ENCODE data around the gene PRKAG2. TPM values are rescaled to one million over a fixed set of nuclear protein-coding genes. Genes with fewer than 3 reads are reported as not detected.

PRKAG2 gene
- polyA plus RNA-seq, 4 donors, result 6.1 to 38.1 (median 33.6) TPM

GRCh38 chr7:151719031-151719896, 157.7 kb downstream of the PRKAG2 start:
- no peak for DNase-seq (ENCODE audit: low read depth in 4 of 4, low spot score in 3 of 4)

DNA sequence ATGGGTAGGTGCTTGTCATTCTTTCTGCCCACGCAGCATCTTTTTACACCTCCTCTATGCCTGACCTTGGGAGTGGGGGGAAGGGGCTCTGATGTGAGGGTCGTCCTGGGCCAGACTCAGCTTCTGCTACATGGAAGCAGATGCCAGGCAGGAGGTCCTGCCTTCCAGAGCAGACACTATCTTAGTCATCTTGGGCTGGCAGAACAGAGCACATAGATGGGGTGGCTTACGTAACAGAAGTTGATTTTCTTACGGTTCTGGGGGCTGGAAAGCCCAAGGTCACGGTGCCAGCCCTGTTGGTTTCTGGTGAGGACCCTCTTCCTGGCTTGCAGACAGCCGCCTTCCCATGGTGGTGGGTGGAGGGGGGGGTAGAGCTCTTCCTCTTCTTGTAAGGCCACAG, 159.0 kb downstream of the PRKAG2 start:
- DNase-seq (ENCODE audit: low read depth in 4 of 4, low spot score in 3 of 4), result no peak

- no peak for DNase-seq (ENCODE audit: low read depth in 4 of 4, low spot score in 3 of 4)
Measured at GRCh38 chr7:151717415-151717814, 159.5 kb downstream of the PRKAG2 start.

DNA sequence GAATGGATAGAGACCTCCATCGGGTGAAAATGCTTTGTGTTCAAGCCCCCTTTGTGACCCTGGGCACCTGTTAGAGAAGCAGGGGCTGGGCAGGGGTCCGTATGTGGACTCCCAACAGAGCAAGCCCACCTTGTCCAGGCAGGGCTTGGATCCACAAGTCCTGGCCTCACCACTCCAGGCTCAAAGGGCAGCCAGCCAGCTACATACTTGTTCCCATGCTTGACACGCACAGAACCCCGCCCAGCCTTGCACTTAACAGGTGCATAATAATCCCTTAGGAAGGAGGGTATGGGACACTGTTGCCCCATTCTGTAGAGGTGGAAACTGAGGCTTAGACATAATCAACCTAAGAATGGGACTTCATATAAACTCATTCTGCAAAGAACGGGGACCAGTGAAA, 160.6 kb downstream of the PRKAG2 start:
- DNase-seq (ENCODE audit: low read depth in 4 of 4, low spot score in 3 of 4), result no peak

DNA sequence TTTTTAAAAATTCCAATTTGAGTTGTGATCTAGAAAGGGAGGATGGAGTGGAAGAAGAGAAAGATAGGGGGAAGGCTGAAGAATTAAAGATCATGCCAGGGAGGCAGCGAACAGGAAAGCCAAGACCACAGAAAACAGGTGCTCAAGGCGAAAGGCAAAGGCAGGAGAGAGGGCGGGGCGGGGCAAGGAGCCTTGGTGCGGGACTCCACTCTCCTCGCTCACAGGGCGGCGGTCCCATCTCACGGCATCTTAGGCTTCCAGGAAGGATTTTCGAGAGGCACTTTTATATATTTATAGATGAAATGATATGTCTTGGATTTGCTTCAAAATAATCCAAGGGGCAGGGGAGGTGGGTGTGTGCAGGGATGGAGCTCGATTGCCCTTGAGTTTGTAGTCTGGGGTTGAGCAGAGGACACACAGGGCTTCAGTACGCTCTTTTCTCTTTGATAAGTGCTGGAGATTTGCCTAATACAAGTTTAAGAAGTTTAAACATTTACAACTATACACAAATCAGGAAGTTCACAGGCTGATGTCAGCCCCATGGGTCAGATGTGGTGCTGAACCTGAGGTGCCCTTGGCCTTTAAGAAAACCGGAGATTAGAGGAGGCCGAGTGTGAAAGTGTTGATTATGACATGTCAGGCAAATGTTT, 161.1 kb downstream of the PRKAG2 start:
- no peak for DNase-seq (ENCODE audit: low read depth in 4 of 4, low spot score in 3 of 4)

- no peak for DNase-seq (ENCODE audit: low read depth in 4 of 4, low spot score in 3 of 4)
Measured at GRCh38 chr7:151714201-151714600, 162.7 kb downstream of the PRKAG2 start.

GRCh38 chr7:151712810-151713125, 164.1 kb downstream of the PRKAG2 start:
- DNase-seq (ENCODE audit: low read depth in 4 of 4, low spot score in 3 of 4), result no peak

GRCh38 chr7:151711906-151712809, 164.8 kb downstream of the PRKAG2 start:
- no peak for DNase-seq (ENCODE audit: low read depth in 4 of 4, low spot score in 3 of 4)

- DNase-seq (ENCODE audit: low read depth in 4 of 4, low spot score in 3 of 4), result no peak
Measured at GRCh38 chr7:151711435-151711872, 165.5 kb downstream of the PRKAG2 start.

DNA sequence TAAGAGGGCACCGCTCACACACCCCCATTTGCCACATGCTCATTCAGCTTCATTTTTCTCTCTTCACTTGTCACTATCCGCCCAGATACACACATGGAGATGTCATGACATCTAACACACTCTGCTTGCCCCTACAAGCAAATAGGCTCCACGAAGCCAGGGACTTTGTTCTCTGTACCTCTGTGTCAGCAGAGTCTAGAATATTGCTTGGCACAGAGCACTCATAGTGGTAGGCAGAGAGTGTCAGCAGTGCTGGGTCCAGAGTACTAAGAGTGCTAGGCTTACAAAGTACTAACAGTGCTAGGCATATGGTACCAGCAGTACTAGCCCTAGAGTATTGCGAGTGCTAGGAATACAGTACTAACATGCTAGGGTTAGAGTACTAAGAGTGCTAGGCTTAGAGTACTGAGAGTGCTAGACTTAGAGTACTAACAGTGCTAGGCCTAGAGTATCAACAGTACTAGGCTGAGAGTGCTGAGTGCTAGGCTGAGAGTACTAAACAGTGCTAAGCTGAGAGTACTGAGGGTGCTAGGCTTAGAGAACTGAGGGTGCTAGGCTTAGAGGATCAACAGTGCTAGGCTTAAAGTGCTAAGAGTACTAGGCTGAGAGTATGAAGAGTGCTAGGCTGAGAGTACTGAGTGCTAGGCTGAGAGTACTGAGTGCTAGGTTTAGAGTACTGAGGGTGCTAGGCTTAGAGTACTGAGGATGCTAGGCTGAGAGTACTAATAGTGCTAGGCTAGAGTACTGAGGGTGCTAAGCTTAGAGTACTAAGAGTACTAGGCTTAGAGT, 166.1 kb downstream of the PRKAG2 start:
- no peak for DNase-seq (ENCODE audit: low read depth in 4 of 4, low spot score in 3 of 4)

DNA sequence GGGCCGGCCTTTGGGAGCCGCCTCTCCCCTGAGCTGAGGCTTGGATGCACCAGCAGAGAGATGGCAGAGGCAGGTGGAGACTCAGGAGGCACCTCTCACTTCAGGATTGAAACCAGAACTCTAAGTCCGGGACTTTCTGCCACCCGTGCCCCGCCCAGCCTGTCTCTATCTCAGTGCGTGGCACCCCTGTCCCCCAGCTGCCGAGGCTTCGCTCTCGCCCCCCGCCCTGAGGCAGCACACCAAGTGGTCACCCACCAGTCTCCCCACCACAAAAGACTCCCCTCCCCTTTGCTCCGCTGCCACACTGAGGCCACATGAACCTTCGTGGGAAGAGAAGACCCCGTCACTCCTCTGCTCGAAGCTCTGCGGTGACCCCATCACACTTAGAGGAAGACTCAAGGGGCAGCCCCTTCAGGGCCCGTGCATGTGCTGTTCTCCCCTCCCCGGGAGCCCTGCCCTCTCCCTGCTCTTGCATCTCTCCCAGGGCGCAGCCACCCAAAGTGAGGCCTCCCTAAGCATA, 166.7 kb downstream of the PRKAG2 start:
- DNase-seq (ENCODE audit: low read depth in 4 of 4, low spot score in 3 of 4), result no peak

- no peak for DNase-seq (ENCODE audit: low read depth in 4 of 4, low spot score in 3 of 4)
Measured at GRCh38 chr7:151709141-151710038, 167.5 kb downstream of the PRKAG2 start.

GRCh38 chr7:151708610-151709009, 168.3 kb downstream of the PRKAG2 start:
- DNase-seq (ENCODE audit: low read depth in 4 of 4, low spot score in 3 of 4), result no peak

- no peak for DNase-seq (ENCODE audit: low read depth in 4 of 4, low spot score in 3 of 4)
Measured at GRCh38 chr7:151707757-151708156, 169.2 kb downstream of the PRKAG2 start.

DNA sequence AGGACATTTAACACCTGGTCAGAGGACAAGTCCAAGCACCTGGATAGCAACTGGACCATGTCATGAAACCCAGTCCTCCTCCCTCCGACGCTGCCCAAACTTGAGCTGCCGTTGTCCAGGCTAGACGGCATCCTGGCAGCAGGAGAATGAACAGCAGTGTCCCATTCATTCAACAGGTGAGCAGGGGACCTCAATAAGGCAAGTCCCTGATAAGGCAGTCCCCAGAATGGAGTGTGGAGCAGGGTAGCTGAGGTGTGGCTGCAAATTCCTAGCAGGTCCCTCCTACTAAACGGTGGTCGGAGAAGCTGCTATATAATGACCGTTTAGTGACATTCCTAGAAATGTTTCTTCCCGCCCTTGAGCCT, 169.8 kb downstream of the PRKAG2 start:
- DNase-seq (ENCODE audit: low read depth in 4 of 4, low spot score in 3 of 4), result no peak

GRCh38 chr7:151706277-151707104, 170.4 kb downstream of the PRKAG2 start:
- DNase-seq (ENCODE audit: low read depth in 4 of 4, low spot score in 3 of 4), result no peak

GRCh38 chr7:151705636-151706276, 171.2 kb downstream of the PRKAG2 start:
- no peak for DNase-seq (ENCODE audit: low read depth in 4 of 4, low spot score in 3 of 4)

Data from left renal pelvis (tissue), 4 donors.